ENCODE data around the gene GRB7.

GRB7 gene

GRCh38 chr17:39775031-39775430 is 37.3 kb downstream of the GRB7 start:
- no peak for DNase-seq

- DNase-seq: no peak
These were observed 38.5 kb downstream of the GRB7 start for GRCh38 chr17:39776252-39776651.

- DNase-seq: no peak
These were observed 40.0 kb downstream of the GRB7 start for GRCh38 chr17:39777534-39778365.

GRCh38 chr17:39781031-39781860 is 43.5 kb downstream of the GRB7 start:
- no peak for DNase-seq

- no peak for DNase-seq
These were observed 44.1 kb downstream of the GRB7 start for GRCh38 chr17:39781861-39782213.

GRCh38 chr17:39782481-39782880 is 44.7 kb downstream of the GRB7 start:
- no peak for DNase-seq

- no peak for DNase-seq
These were observed 45.2 kb downstream of the GRB7 start for GRCh38 chr17:39782980-39783379.

GRCh38 chr17:39787041-39787440 is 49.3 kb downstream of the GRB7 start:
- no peak for DNase-seq

- DNase-seq: no peak
These were observed 50.2 kb downstream of the GRB7 start for GRCh38 chr17:39787743-39788484.

- DNase-seq: no peak
These were observed 53.6 kb downstream of the GRB7 start for GRCh38 chr17:39791111-39791992.

- DNase-seq: no peak
These were observed 54.9 kb downstream of the GRB7 start for GRCh38 chr17:39792526-39793221.

GRCh38 chr17:39793301-39793872 is 55.6 kb downstream of the GRB7 start:
- DNase-seq: no peak

- DNase-seq: no peak
These were observed 56.7 kb downstream of the GRB7 start for GRCh38 chr17:39794249-39794970.
